ENCODE results near the gene MAN1C1. TPM values are rescaled to one million over a fixed set of nuclear protein-coding genes. Genes with fewer than 3 reads are reported as not detected.
A peak's percentile ranks its signal among the peaks of the same experiment; 100 is the strongest.
"Not testable (repeated sequence)": the region's sequence is repeated elsewhere in the genome, so short reads cannot be mapped to it uniquely, and the experiment has no call there.

The MAN1C1 gene
- total RNA-seq, 1 donor from 2014 or later: 20.4 TPM

- Histone ChIP-seq H3K36me3 (no peaks in the 10 kb centered on the region), H3K27ac (no peak overlapping the region), H3K9me3 (no peaks in the 10 kb centered on the region), H3K4me1 (no peaks in the 10 kb centered on the region), H3K27me3 (ENCODE audit: low read depth) (no peaks in the 10 kb centered on the region), H3K4me3 (no peak overlapping the region)
- intact Hi-C loops (cut with DNase I): no loop called here
- DNase-seq: no peak
- TF ChIP-seq CTCF (IDR thresholded peaks at IDR 0.05): no peak
- ATAC-seq: no peak
These were observed 17.7 kb upstream of the MAN1C1 start for GRCh38 chr1:25598879-25599278.

GRCh38 chr1:25599969-25600610, 16.5 kb upstream of the MAN1C1 start:
- H3K4me1 ChIP-seq: no peaks in the 10 kb centered on the region
- H3K36me3 ChIP-seq: no peaks in the 10 kb centered on the region
- DNase-seq (no peak), ATAC-seq (no peak)
- no peaks in the 10 kb centered on the region for H3K9me3 ChIP-seq
- no peak for TF ChIP-seq CTCF (IDR thresholded peaks at IDR 0.05)
- H3K27me3 ChIP-seq (ENCODE audit: low read depth): no peaks in the 10 kb centered on the region
- no peak overlapping the region for H3K27ac ChIP-seq
- intact Hi-C loops (cut with DNase I): no loop called here
- H3K4me3 ChIP-seq: no peak overlapping the region

GRCh38 chr1:25600971-25601699, 15.5 kb upstream of the MAN1C1 start:
- H3K27me3 ChIP-seq (ENCODE audit: low read depth); DNase-seq; H3K36me3 ChIP-seq; H3K4me3 ChIP-seq; H3K4me1 ChIP-seq; H3K27ac ChIP-seq; intact Hi-C loops (cut with DNase I); H3K9me3 ChIP-seq: not testable (repeated sequence)
- peak; percentile 24 to 46 for ATAC-seq

GRCh38 chr1:25603779-25604538, 12.6 kb upstream of the MAN1C1 start:
- H3K9me3 ChIP-seq; H3K36me3 ChIP-seq; DNase-seq; intact Hi-C loops (cut with DNase I); ATAC-seq; H3K27ac ChIP-seq; H3K4me1 ChIP-seq; H3K27me3 ChIP-seq (ENCODE audit: low read depth); H3K4me3 ChIP-seq: not testable (repeated sequence)

GRCh38 chr1:25607123-25607522, 9.5 kb upstream of the MAN1C1 start:
- ATAC-seq (no peak), DNase-seq (no peak)
- no peak overlapping the region for H3K4me3 ChIP-seq
- no peaks in the 10 kb centered on the region for H3K36me3 ChIP-seq
- no peaks in the 10 kb centered on the region for H3K27me3 ChIP-seq (ENCODE audit: low read depth)
- intact Hi-C loops (cut with DNase I): no loop called here
- H3K4me1 ChIP-seq: peaks cover 18% of the 10 kb centered on the region
- TF ChIP-seq CTCF (IDR thresholded peaks at IDR 0.05): no peak
- H3K9me3 ChIP-seq: no peaks in the 10 kb centered on the region
- no peak overlapping the region for H3K27ac ChIP-seq

GRCh38 chr1:25608488-25609178, 8.0 kb upstream of the MAN1C1 start:
- DNase-seq: peak; percentile 90
- Histone ChIP-seq H3K4me1 (peaks cover 18% of the 10 kb centered on the region), H3K4me3 (peak overlapping the region; percentile 26), H3K9me3 (no peaks in the 10 kb centered on the region), H3K27ac (no peak overlapping the region), H3K27me3 (ENCODE audit: low read depth) (no peaks in the 10 kb centered on the region), H3K36me3 (no peaks in the 10 kb centered on the region)
- intact Hi-C loops (cut with DNase I): no loop called here
- peak; percentile 91 to 94 for ATAC-seq
- peak; percentile 61 for TF ChIP-seq CTCF (IDR thresholded peaks at IDR 0.05)
